Measurements from ENCODE around the gene CCN5.

DNA sequence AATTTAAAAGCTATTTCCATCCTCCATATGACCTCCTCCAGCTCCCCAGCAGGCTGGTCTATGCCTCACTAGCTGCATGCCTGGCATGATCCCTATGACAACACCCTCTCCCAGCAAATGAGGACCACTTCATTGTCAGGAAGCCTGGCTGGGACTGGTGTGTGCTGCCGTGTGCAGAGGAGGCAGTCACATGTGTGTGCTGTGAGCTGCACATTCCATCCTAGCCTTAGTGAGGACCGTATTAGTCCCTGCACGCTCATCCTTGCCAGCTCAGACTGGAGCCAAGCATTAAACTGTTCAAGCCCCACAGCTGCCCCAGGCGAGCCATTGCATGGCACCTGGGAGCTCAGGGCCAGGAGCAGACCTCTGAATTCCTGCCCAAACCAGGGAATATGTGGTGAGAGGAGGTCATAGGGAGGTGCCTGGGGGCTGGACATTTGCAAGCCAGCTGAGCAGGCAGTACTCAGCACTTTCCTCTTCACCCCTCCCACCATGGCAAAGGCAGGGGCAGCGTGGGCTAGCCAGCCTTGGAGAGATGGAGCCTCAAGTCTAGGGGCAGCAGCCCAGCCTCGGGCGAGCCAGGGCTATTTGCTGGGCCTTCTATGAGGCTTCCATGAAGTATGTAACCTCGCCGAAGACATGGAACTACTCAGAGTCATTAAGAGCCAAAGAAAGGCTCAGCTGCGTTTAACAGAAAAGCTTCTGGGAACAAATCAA, 8.7 kb upstream of the CCN5 start:
- no peak for TF ChIP-seq EZH2phosphoT487 (IDR thresholded peaks at IDR 0.05; ENCODE audit: borderline replicate concordance, low read length)
- TF ChIP-seq, protein P1, sequence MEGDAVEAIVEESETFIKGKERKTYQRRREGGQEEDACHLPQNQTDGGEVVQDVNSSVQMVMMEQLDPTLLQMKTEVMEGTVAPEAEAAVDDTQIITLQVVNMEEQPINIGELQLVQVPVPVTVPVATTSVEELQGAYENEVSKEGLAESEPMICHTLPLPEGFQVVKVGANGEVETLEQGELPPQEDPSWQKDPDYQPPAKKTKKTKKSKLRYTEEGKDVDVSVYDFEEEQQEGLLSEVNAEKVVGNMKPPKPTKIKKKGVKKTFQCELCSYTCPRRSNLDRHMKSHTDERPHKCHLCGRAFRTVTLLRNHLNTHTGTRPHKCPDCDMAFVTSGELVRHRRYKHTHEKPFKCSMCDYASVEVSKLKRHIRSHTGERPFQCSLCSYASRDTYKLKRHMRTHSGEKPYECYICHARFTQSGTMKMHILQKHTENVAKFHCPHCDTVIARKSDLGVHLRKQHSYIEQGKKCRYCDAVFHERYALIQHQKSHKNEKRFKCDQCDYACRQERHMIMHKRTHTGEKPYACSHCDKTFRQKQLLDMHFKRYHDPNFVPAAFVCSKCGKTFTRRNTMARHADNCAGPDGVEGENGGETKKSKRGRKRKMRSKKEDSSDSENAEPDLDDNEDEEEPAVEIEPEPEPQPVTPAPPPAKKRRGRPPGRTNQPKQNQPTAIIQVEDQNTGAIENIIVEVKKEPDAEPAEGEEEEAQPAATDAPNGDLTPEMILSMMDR (conservative IDR thresholded peaks at IDR 0.05; ENCODE audit: low read depth, low read length), result no peak
